Colonic mucosa (tissue), 4 donors: ENCODE results near the gene SLC9A3. TPM values are rescaled to one million over a fixed set of nuclear protein-coding genes. Genes with fewer than 3 reads are reported as not detected.

Experiments
- DNase-seq: peaks from one replicate; pipeline ENCODE4 v3.0.0-alpha.2; 2020
- H3K27ac ChIP-seq: fragments of 200-600 bp; one replicate; pipeline ENCODE4 v1.8.0; 2021
- H3K27me3 ChIP-seq: fragments of 200-600 bp; one replicate; pipeline ENCODE4 v1.8.0; 2021
- H3K36me3 ChIP-seq: fragments of 200-600 bp; one replicate; pipeline ENCODE4 v1.8.0; 2021
- H3K4me1 ChIP-seq: fragments of 200-600 bp; one replicate; pipeline ENCODE4 v1.8.0; 2021; ENCODE audit warnings: mild to moderate bottlenecking
- H3K4me3 ChIP-seq: fragments of 200-600 bp; one replicate; pipeline ENCODE4 v1.8.0; 2021
- H3K9ac ChIP-seq, 2 donors: one replicate each; pipeline ENCODE4 v1.7.0; 2013; ENCODE audit warnings: control low read depth in 2 of 2, low read depth in 2 of 2, low read length in 2 of 2
- H3K9me3 ChIP-seq: fragments of 200-600 bp; one replicate; pipeline ENCODE4 v1.8.0; 2021
- CTCF ChIP-seq: fragments of 200-600 bp; IDR thresholded peaks from one replicate; pipeline ENCODE4 v1.8.0; 2022; ENCODE audit warnings: antibody characterized with exemption, mild to moderate bottlenecking
- intact Hi-C: fragments of 100-400 bp; cut with DNase I; formaldehyde crosslinking; loops from one replicate; pipeline ENCODE4 v1.14.1; 2022
- total RNA-seq, 2 donors: library from RNA; stranded (reverse); fragmentation: NEBNext Ultra II Directional in 1 of 2; extraction: Animal tissue kit (Norgen Biotek cat#: 25700) in 1 of 2; gene quantifications; one replicate each; pipeline ENCODE4 v1.2.1, GENCODE V29; 2021
- donor health status: healthy.
- donor health status: DM: no; HTN: no; CAD: no.
- donor health status: DM: no; HTN: no; CAD: no.

Gene SLC9A3
- total RNA-seq, 2 donors from 2014 or later, result 70.0 to 78.8 TPM

DNA sequence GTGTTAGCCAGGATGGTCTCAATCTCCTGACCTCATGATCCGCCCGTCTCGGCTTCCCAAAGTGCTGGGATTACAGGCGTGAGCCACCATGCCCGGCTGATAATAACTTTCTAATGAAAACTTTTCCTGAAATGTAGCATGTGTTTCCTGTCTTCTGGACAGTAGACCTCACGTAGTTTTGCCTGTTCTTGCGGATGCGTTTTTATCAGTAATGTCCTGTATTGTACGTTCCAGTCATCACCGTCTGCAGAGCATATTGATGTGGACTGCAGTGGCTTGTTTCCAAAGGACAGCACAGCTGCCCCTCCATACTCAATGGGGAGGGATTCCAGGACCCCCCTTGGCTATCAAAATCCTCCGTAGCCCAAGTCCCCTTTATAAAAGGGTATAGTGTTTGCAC is 68.4 kb downstream of the SLC9A3 start:
- Histone ChIP-seq H3K36me3 (peaks cover 12% of the 10 kb centered on the region), H3K9me3 (no peaks in the 10 kb centered on the region), H3K4me3 (no peak overlapping the region), H3K9ac (no peak overlapping the region), H3K27ac (no peak overlapping the region), H3K27me3 (no peaks in the 10 kb centered on the region), H3K4me1 (no peaks in the 10 kb centered on the region)
- no peak for TF ChIP-seq CTCF
- no peak for DNase-seq
- intact Hi-C loops, result no loop called here

- DNase-seq, result no peak
- peaks cover 12% of the 10 kb centered on the region for H3K36me3 ChIP-seq
Measured at GRCh38 chr5:454936-455335, 69.3 kb downstream of the SLC9A3 start.

DNA sequence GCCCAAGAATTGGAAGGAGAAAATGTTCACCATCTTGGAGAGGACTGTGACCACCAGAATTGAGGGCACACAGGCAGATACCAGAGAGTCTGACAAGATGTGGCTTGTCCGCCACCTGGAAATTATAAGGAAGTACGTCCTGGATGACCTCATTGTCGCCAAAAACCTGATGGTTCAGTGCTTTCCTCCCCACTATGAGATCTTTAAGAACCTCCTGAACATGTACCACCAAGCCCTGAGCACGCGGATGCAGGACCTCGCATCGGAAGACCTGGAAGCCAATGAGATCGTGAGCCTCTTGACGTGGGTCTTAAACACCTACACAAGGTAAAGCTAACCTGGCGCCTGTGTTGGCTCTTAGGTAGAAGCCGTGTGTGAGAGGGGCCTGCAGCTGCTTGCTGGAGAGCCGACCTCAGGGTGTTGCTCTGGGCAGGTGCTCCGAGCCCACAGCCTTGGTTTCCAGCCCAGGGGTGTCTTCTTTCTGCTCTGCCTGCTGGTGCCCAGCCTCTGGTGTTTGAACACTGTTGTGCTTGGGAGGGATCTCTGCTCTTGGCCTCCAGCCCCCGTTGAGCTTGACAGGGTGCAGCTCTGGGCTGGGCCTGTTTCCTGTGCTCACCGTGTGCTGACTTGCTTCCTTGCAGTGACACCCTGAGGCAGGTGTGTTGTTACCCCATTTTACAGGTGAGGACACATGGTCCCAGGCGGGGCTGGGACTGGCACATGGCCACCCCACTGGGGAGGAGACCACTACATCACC is 70.3 kb downstream of the SLC9A3 start:
- Histone ChIP-seq H3K27ac (no peak overlapping the region), H3K9me3 (no peaks in the 10 kb centered on the region), H3K27me3 (no peaks in the 10 kb centered on the region), H3K4me1 (no peaks in the 10 kb centered on the region), H3K4me3 (no peak overlapping the region), H3K9ac (no peak overlapping the region), H3K36me3 (peaks cover 12% of the 10 kb centered on the region)
- intact Hi-C loops, result no loop called here
- no peak for DNase-seq
- no peak for TF ChIP-seq CTCF

More at GRCh38 chr5:454936-455335, 69.3 kb downstream of the SLC9A3 start:
- Histone ChIP-seq H3K4me3 (no peak overlapping the region), H3K4me1 (no peaks in the 10 kb centered on the region), H3K27ac (no peak overlapping the region), H3K27me3 (no peaks in the 10 kb centered on the region), H3K9ac (no peak overlapping the region), H3K9me3 (no peaks in the 10 kb centered on the region)
- TF ChIP-seq CTCF, result no peak
- intact Hi-C loops, result no loop called here

DNA sequence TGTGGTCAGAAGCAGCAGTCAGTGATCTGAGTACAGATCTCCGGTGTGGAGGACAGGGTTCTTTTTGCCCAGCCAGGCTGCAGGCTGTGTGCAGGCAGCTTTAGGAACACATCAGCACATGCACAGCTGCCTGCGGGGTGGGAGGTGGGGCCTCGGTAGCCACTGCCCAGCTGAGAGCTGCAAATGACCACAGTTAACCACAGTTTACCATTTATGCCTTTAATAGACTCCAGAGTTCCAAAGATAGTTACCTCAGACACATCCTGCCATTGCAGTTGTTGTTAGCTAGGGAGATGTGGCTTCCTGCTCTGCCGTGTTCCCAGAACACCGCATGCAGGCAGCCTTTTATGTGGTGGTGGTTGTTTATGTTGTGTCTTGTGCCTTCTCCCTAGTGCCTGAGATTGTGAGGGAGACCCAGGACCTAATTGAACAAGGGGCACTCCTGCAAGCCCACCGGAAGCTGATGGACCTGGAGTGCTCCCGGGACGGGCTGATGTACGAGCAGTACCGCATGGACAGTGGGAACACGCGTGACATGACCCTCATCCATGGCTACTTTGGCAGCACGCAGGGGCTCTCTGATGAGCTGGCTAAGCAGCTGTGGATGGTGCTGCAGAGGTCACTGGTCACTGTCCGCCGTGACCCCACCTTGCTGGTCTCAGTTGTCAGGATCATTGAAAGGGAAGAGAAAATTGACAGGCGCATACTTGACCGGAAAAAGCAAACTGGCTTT is 71.1 kb downstream of the SLC9A3 start:
- Histone ChIP-seq H3K27me3 (no peaks in the 10 kb centered on the region), H3K36me3 (peaks cover 10% of the 10 kb centered on the region), H3K9me3 (no peaks in the 10 kb centered on the region), H3K4me1 (no peaks in the 10 kb centered on the region), H3K4me3 (no peak overlapping the region), H3K9ac (no peak overlapping the region), H3K27ac (no peak overlapping the region)
- intact Hi-C loops, result no loop called here
- no peak for DNase-seq
- TF ChIP-seq CTCF, result no peak

DNA sequence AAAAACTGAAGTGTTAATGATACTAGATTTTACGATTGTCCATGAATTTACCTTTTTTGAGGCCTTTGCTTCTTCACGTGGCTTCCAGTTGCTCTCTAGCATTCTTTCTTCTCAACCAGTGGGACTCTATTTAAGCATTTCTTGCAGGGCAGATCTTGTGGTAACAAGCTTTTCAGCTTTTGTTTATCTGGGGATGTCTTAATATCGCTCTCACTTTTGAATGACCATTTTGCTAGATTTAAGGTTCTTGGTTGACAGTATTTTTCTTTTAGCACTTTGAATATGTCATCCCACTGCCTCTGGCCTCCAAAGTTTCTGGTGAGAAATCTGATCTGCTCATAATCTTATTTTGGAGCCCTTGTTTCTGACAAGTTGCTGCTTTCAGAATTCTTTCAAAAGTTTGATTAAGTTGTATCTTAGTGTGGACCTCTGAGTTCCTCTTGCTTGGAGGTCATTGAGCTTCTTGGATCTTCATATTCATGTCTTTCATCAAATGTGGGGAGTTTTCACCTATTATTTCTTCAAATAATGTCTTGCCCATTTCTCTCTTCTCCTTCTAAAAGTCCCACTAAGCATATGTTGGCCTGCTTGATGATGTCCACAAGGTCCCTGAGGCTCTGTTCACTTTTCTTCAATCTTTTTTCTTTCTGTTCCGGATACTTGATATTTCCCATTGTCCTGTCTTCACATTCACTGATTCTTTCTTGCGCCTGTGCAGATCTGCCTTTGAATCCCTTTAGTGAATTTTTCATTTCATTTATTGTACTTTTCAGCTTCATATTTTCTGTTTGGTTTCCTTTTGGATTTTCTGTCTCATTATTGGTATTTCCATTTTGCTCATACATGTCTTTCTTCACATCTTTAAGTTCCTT is 72.4 kb downstream of the SLC9A3 start:
- Histone ChIP-seq H3K9me3 (no peaks in the 10 kb centered on the region), H3K36me3 (peaks cover 12% of the 10 kb centered on the region), H3K9ac (no peak overlapping the region), H3K27me3 (no peaks in the 10 kb centered on the region), H3K4me1 (no peaks in the 10 kb centered on the region), H3K4me3 (no peak overlapping the region), H3K27ac (no peak overlapping the region)
- DNase-seq, result no peak
- no peak for TF ChIP-seq CTCF
- intact Hi-C loops, result no loop called here
